ENCODE measurements around the gene WNT8B. TPM values are rescaled to one million over a fixed set of nuclear protein-coding genes. Genes with fewer than 3 reads are reported as not detected.

The WNT8B gene
- total and polyA plus RNA-seq, 10 of the 15 experiments (the other 5 are each of a cell fraction or from before 2014, with no cell fraction given): not detected

GRCh38 chr10:100477970-100478369 lies 15.2 kb downstream of the WNT8B start:
- ChIA-PET POLR2A (interaction anchor here (0.6 kb wide), 1 partner anchor 77 kb away, joined by 4 read pairs; no protein-coding TSS in a partner anchor), SMC1A (ENCODE audit: uncharacterized antibody, unreplicated experiment) (no interaction called here), RAD21 (ENCODE audit: unreplicated experiment) (no interaction called here), CTCF (interaction anchor here (1.9 kb wide), 1 partner anchor 41 kb away, joined by 6 read pairs; no protein-coding TSS in a partner anchor)
- H3K36me3 ChIP-seq (ENCODE audit: control insufficient read depth in 2 of 2, insufficient read depth in 2 of 2, low read length in 1 of 2): no peaks in the 10 kb centered on the region
- H3K4me2 ChIP-seq (ENCODE audit: control insufficient read depth, insufficient read depth): no peak overlapping the region
- no peak overlapping the region for H3K9ac ChIP-seq (ENCODE audit: control insufficient read depth, insufficient read depth, low read length)
- no peaks in the 10 kb centered on the region for H3K9me3 ChIP-seq (replicated peaks; ENCODE audit: control insufficient read depth, insufficient read depth, low read length)
- TF ChIP-seq FOXK2 (IDR thresholded peaks at IDR 0.05): no peak
- TF ChIP-seq STAT1 (conservative IDR thresholded peaks at IDR 0.05): no peak
- TF ChIP-seq E4F1 (IDR thresholded peaks at IDR 0.05; ENCODE audit: borderline replicate concordance, partially characterized antibody): no peak
- no peak for TF ChIP-seq RELA (IDR thresholded peaks at IDR 0.05; ENCODE audit: borderline replicate concordance, partially characterized antibody)
- no peak for TF ChIP-seq POU2F2 (IDR thresholded peaks at IDR 0.05; ENCODE audit: borderline replicate concordance, low read depth, low read length)
- no peak for TF ChIP-seq NR2F1 (conservative IDR thresholded peaks at IDR 0.05)
- no peak for TF ChIP-seq HDGF (IDR thresholded peaks at IDR 0.05)
- no peak for TF ChIP-seq RFX5 (IDR thresholded peaks at IDR 0.05; ENCODE audit: low read depth, low read length)
- in situ Hi-C loops (cut with MboI): no loop called here
- H4K20me1 ChIP-seq (ENCODE audit: control insufficient read depth, insufficient read depth): peaks cover 2% of the 10 kb centered on the region; the same call in 1 of the 2 replicates
- peaks cover 0 to 6% of the 10 kb centered on the region in 2 experiments; a peak in 1 of 4 replicates for H3K27me3 ChIP-seq (replicated peaks in 1 of 2; ENCODE audit: control insufficient read depth in 2 of 2, insufficient read depth in 2 of 2, low read length in 1 of 2)
- no peak overlapping the region for H3K27ac ChIP-seq (ENCODE audit: control insufficient read depth, insufficient read depth)
- ATAC-seq: no peak
- H2AFZ ChIP-seq (ENCODE audit: control insufficient read depth, low read depth, low read length): no peak overlapping the region
- H3K79me2 ChIP-seq (ENCODE audit: control insufficient read depth, insufficient read depth, low read length): no peaks in the 10 kb centered on the region
- no peak overlapping the region for H3K4me3 ChIP-seq
- intact Hi-C loops (cut with micrococcal nuclease; ENCODE audit: unreplicated experiment): no loop called here
- DNase-seq (ENCODE audit: low read depth, low spot score): no peak
- WGBS (ENCODE audit: insufficient coverage, insufficient replicate concordance, low lambda C conversion rate, missing lambda C conversion rate): 22% methylated on average over 5 of the region's 5 CpGs
- no peak for FAIRE-seq
- H3K4me1 ChIP-seq (ENCODE audit: control insufficient read depth, insufficient read depth, low read length): peaks cover 5% of the 10 kb centered on the region
- no TSS peak for BruUV-seq (replicated peaks)

Data from GM12878 (cell line).